SIG-M5 treated with dmso at 0.1 percent for 504 hours (cell line): Measurements from ENCODE around the gene CFAP90.

ENCODE experiments used
- DNase-seq: peaks from one replicate; lab custom pipeline; 2025; ENCODE audit not compliant: unreplicated experiment; lab: John Stamatoyannopoulos, UW

The CFAP90 gene

DNA sequence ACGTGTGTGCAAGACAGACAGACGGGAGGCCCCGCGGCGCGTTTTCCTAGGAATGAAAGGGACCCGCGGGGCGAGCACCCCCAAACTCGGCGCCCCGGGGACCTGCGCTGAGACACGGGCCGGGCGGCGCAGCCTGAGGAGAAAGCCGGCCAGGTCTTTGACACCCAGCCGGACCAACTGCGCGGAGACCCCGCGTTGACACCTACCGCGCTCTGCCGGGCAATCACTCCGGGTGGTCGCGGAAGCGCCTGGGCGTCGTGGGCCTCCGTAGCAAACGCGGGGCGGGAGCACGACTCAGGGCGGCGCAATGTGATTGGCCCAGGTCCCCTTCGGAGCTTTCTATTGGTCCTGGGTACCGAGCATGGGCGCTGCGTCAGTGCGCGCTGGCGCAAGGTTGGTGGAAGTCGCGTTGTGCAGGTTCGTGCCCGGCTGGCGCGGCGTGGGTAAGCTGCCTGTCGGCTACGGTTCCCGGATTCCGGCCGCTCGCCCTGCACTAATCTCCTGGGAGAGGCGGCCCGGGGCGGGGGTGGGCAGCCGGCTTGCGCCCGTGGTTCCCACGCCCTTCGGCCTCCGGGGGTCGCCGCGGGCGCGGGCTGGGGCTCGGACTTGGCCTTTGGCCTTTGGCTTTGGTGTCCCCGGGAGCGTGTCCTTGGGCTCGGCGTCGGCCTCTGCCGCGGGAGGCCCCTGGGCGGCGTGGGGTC, 18.0 kb upstream of the CFAP90 start, which contains the start of the genes FASTKD3 and MTRR:
FASTKD3 (minus strand) TSS at position 259 of the 701 bp plus-strand sequence. CDS start 948 bp downstream, outside the sequence.
MTRR (plus strand) TSS at position 376 of the 701 bp plus-strand sequence. CDS start 1,647 bp downstream, outside the sequence.
- DNase-seq: peak; percentile 94

DNA sequence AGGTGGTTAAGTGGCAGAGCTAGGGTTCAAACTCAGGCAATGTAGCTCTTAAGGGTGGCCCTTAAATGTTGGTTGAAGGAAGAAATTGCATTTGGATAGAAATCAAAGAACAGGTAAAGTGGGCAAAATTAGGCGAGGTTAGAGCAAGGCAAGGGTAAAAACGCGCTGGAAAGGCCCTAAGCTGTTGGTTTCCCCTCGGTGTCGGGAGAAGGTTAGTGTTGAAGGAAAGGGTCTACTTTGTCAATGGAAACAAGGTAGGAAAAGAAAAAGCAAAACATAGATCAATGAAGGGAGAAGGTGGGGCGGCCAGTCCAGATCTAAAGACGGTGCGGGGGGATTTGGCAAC, 17.5 kb upstream of the CFAP90 start:
- peak; percentile 45 for DNase-seq

DNA sequence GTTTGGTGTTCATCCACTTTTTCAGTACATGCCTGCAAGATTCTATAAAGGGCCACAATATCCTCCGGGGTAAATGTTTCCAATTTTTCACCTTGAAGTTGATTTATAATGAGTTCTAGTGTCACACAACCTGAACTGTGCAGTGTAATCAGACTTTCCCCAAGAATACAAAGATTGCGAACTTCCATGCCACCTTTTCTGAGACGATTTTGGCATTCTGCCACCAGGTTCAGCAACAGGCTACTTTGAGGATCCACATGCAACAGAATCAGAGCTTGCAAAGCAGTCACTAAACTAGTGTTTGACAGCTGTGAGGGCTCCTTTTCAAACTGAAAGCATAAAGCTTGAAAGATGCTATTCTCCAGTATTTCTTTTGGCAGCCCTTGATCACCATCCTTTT, 16.3 kb upstream of the CFAP90 start:
- no peak for DNase-seq

DNA sequence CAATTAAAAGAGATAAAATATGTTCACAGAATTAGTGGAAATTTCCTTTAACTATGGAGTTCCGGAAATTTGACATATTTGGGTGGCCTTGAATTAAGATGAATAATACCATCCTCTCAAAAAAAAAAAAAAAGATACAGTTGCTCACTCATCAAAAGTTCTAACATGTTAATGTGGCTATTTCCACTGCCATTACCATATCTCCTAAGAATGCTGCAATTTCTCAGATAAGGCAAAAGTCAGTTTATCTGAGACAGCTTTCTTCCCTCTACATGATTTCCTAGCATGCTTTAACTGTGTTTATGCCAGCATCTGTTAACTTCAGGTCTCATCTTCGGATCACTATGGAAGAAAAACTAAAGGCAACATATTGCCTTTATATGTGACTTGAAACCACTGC, 15.3 kb upstream of the CFAP90 start:
- DNase-seq: no peak

DNA sequence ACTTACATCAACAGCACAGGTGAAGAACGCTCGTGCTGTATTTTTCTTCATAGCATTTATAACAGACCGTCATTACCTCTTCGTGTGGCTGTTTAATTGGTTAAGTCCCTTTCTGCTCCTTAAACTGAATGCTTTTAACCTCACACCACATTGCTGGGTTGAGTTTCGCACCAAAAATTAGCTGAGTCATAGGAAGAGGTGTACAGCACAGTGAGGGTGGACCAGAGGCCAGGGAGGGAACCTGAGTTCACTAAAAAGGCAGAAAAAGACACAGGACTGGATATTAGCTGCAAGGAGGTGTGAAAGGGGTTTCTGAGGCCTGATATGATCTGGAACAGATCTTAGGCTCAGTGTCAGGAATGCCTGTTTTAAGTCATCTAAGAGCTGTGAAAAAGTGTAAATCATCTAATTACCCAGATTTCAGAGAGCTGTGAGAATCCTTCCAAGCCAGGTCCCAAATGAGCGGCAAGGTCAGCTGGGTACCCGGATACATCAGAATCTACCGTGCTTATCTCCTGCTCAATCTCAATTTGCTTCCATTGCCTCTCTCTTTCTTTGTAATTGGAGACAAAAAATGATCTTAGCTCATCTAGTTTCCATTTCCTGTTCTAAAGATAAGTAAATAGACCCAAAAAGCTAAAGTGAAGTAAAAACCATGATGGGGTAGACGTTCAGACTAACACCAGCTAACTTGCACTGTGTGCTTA, 7.1 kb upstream of the CFAP90 start:
- no peak for DNase-seq

DNA sequence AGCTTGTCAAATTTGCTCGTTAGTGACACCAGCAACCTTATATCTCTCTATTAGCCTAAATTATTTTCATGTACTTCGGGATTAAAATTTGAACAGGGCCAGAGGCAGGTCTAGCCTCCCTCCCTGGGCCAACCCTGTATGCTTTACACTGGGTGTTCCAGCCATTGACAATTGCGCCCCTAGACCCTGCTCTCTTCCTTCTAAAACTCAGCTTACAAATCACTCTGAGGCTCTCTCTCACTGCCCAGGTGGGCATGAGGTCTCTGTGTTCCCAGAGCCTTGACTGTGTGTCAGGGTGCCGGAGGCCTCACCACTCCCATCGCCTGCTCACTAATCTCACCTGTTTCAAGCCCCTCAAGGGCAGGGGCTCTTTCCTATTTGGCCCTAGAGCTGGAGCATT, 6.4 kb upstream of the CFAP90 start:
- no peak for DNase-seq

DNA sequence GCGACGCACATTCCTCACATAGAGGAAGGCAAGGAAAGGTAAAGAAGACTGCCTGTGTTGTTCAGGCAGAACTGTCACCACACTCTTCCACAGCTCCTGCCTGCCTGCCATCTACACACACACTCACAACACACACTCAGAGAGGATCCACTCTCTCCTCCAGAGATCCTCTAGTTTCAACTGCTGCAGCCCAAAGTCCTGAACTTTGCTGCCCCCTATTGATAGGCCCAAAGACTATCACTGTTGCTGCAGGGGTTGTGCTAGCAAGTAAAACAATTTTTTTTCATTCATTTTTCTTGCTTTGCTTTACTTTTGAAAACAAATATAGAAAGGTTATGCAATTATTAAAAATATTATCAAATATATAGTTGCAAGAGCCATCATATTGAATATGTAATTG, 5.9 kb upstream of the CFAP90 start:
- DNase-seq: peak; percentile 60

DNA sequence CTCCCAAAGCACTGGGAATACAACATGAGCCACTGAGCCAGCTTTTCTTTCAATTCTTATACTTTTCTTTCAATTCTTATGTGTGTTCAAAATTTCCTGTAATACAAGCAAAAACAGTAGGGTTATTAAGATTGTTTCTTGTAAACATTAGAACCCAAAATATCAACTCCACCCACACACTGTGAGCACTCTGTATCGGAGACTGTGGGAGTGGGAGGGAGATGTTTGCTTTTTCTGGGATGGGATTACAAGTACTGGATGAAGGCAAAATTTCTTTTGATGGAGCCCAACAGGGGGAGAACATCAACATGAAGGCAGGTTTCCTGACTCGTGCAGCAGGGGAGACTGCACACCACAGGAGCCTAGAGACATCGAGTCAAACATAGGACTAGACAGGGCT, 4.7 kb upstream of the CFAP90 start:
- DNase-seq: no peak

DNA sequence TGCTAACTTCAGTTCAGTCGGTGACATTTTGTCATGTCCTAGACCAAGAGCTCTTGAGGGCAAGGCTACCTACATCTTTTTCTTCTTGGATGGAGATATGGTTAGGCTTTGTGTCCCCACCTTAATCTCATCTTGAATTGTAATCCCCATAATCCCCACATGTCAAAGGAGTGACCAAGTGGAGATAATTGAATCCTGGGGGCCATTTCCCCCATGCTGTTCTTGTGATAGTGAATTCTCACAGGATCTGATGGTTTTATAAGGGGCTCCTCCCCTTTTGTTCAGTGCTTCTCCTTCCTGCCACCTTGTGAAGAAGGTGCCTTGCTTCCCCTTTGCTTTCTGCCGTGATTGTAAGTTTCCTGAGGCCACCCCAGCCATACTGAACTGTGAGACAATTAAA, 2.1 kb upstream of the CFAP90 start:
- DNase-seq: no peak

DNA sequence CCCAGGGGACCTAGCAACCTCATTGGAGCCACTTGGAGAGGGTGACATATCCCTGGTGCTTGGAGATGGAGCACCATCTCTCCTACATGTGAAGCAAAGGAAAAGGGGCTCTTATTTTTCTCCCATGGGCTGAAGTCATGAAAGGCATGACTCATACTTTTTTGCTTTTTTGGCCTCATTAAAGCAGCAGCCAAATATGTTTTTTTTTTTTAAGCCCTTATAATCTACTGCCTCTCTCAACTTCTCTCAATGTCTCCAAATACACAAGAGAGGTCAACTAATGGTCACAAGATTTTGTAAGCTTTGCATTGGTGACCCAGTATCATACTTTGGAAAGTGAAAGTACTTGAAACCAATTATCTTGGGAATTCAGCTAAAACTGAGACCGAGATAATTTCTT, 1.6 kb upstream of the CFAP90 start:
- no peak for DNase-seq

DNA sequence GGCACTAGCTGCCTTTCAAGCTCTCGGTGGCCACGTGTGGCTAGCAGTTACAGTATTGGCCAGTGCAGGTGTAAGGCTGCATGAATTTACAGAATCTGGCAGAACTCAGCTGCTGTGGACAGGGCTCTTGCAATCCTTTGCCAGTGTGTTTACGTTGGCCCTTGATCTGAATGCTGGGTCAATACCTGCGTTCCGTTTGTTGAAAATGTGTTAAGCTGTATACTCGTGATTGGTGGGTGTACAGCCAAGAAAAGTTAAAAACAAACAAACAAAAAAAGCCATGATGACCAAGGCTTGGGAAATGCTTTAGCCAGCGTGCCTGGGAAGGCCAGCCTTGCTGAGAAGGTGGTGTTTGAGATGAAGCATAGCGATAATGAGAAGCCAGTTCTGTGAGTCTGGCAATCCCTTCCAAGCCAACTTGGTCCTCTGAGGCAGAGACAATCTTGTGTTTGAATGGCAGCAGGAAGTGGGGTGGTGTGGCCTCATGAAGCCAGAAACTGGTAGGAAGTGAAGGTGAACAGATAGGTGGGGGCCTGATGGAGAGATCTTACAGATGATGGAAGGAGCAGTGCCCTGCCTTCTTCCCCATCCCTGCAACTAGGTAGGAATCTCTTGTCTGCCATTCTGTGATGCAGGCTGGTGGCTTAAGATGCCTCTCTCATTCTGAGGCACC, 820 bp upstream of the CFAP90 start:
- no peak for DNase-seq

DNA sequence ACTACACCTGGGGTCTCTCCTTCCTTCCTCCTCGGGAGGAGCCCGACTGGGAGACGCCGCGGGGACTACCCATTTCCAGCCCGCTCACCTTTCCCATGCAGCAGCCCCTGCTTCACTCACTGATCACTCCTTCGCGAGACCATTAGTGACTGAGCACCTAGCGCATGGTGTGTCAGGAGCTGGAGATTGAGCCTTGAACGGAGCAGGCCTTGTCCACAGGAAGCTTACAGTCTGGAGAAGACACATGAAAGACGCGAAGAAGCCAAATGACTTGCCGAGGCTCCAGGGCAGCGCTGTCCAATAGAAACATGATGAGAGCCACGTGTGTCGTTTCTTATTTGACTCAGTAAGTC, 283 bp upstream of the CFAP90 start:
- DNase-seq: no peak

DNA sequence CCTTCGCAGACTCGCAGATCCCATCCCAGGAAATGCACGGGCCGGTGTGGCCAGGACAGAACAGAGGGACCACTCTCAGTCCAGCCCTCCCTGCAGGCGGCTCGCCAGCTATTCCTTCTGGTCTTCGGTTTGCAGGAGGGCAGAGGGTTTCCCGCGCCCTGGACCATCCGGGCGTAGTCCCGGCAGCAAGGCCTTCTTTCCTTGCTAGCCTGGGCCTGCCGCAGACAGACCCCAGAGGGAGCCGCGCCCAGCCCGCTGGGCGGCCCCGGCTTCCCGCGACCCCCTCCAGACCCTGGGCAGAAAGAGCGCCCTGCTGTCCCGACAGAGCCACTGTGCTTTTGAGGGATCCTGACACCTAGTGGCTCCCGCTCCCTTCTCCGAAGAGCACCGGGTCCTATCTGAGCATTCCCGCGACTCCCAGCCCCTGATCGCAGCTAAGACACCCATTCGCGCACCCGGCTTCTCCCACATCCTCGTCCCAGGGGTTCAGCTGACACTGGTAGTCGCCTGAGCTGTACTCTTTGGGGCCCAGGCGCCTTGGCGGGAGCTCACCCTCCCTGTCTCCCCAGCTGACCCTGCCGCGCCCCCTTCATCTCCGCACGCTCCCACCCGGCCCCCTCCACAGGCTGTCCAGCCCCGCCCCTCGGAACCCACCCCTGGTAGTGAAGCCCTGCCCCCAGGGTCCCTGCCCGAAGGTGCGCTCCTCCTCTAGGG, 1.1 kb downstream of the CFAP90 start:
- no peak for DNase-seq

DNA sequence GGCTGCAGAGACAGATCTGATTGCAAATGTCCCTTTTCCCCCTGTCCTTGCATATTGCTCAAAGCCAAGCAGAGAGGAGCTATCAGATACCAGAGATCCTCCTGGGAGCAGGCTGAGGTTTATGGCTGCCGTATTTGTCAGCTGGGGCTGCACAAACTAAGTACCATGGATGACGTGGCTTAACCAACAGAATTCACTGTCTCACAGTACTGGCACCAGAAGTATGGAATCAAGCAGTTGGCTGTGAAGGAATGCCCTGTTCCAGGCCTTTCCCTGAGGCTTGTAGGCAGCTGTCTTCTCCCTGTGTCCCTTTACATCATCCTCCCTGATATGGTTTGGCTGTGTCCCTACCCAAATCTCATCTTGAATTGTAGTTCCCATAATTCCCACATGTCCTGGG, 2.6 kb downstream of the CFAP90 start:
- no peak for DNase-seq

DNA sequence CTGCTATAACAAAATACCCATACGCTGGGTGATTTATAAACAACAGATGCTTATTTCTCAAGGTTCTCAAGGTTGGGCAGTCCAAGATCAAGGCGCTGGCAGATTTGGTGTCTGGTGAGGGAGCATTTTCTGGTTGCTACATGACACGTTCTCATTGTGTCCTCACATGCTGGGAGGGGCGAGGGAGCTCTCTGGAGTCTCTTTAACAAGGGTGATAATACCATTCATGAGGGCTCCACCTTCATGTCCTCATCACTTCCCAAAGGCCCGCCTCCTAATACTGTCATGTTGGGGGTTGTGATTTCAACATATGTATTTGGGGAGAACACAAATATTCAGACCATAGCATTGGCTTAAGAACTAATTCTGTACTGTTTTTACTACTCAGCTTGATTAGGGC, 4.6 kb downstream of the CFAP90 start:
- no peak for DNase-seq

DNA sequence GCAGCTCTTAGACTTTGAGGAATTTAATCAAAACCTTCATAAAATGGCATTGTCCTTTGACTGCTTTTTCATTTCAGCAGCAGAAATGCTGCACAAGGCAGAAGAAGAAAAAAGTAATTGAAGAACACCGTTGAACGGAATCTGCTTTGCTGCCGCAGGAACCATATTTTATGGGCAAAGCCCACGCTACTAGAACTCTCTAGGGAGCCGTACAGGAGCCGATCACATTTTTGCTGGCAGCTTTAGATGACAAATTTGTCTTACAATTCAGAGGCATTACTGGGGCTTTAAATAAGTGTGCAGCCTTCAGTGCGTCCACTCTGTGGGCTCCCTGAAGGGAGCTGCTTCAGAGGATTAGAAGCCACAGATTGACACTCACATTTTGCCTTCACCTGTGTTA, 5.4 kb downstream of the CFAP90 start:
- no peak for DNase-seq

DNA sequence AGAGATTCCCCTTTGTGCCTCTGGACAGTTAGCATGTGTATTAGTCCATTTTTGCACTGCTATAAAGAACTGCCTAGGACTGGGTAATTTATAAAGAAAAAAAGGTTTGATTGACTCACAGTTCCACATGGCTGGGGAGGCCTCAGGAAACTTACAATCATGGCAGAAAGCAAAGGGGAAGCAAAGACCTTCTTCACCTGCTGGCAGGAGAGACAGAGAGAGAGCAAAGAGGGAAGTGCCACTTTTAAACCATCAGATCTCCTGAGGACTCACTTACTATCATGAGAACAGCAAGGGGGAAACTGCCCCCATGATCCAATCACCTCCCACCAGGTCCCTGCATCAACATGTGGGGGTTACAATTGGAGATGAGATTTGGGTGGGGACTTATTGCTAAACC, 6.0 kb downstream of the CFAP90 start:
- no peak for DNase-seq

DNA sequence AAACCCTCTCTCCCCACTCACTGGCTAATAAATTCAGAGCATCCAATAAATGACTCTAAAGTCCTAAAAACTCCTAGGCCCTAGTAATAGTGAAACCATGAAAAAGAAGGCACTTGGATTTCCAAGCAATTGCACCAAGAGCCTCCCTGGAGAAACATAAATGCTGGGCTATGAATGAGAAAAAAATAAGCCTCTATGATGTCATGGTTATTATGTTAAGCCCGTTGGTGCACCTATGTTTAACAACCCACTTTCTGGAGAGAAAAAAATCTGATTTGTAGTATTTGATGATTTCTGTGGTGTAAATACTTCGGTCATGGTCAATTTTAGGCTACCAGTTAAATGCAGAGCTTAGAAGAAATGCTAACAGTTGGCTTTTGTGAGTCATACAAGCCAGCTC, 8.4 kb downstream of the CFAP90 start:
- no peak for DNase-seq

DNA sequence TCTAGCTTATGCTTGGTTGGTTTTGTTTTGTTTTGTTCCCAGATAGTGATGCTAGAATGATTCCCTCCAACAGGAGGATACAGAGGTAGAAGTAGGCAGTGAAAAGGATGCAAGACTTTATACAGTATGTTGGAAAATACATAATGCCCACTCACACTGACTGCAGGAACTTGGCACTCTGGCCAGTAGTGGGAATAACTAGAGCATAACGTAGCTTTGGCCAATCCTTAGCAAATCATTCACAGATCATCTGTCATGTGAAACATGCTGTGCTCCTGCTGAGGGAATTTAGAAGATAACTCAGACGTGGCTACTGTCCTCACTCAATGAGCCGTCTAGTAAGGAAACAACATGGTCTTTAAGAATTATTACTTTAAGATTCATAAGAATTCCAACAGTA, 13.5 kb downstream of the CFAP90 start:
- DNase-seq: no peak

DNA sequence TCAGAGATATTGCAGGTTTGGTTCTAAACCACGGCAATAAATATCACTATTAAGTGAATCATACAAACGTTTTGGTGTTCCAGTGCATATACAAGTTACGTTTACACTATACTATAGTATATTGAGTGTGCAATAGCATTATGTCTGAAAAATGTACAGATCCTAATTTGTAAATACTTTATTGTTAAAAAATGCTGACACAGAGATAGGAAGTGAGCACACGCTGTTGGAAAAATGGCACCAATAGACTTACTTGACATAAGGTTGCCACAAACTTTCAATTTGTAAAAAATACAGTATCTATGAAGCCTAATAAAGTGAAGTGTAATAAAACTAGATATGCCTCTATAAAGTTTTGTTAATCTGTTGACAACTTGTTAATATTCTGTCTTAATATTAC, 16.0 kb downstream of the CFAP90 start:
- DNase-seq: no peak

DNA sequence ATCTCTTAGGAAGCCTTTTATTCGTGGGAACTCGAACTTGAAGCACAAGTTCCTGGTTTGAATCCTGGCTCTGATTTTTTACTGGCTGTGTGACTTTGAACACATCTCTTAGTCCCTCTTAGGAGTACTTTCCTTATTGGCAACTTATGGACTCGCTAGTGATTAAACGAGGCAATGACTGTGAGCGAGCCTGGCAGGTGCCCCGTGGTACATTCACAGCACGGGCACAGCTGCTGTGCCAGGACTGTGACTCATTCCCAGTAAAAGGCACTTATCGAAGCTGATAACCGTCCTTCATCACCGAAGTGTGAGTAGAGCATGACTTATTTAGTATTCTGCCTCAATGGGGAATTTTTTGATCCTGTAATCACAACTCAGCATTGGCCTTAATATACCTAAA, 22.7 kb downstream of the CFAP90 start:
- no peak for DNase-seq

DNA sequence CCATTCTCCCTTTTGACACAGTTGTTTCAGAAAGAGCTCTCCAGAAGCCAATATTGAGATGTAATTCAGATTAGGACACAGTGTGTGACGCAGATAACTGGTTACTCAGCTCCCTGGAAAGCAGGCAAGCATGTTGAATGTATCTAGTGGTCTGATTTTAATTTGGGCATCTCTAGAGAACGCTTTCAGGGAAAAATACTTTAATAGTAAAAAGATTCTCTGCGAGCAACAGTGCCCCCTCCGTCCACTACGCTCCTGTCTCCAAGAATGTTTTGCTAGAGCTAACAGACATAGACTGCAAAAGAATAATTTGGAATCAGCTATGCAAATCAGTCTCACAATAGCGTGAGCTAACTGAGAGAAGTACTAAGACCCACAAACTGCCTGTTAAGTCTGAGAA, 23.3 kb downstream of the CFAP90 start:
- no peak for DNase-seq
